Fibroblast of skin of left biceps (primary cell): ENCODE results near the gene TVP23B.
A peak's percentile ranks its signal among the peaks of the same experiment; 100 is the strongest.
"Not testable (repeated sequence)": the region's sequence is repeated elsewhere in the genome, so short reads cannot be mapped to it uniquely, and the experiment has no call there.

Source experiments
- DNase-seq, 2 experiments: peaks; one replicate each; pipeline ENCODE4 v3.0.0-alpha.2; 2013; ENCODE audit warnings: low read depth in 2 of 2

Gene TVP23B

GRCh38 chr17:18780991-18781718 lies at the start of gene TVP23B:
TSS of gene TVP23B (plus strand) at chr17:18781183. CDS start at chr17:18781294, 111 bp downstream.
- peak; percentile 77 to 80 for DNase-seq

GRCh38 chr17:18732438-18732837 lies 48.5 kb upstream of the TVP23B start:
- not testable (repeated sequence) for DNase-seq

- DNase-seq: not testable (repeated sequence)
These were observed 47.6 kb upstream of the TVP23B start for GRCh38 chr17:18733350-18733749.

GRCh38 chr17:18739616-18740391 lies 41.2 kb upstream of the TVP23B start:
- peak; percentile 13 to 15 for DNase-seq

- not testable (repeated sequence) for DNase-seq
These were observed 39.8 kb upstream of the TVP23B start for GRCh38 chr17:18741228-18741627.

- DNase-seq: not testable (repeated sequence)
These were observed 37.1 kb upstream of the TVP23B start, which contains the start of gene FBXW10 for GRCh38 chr17:18743699-18744421. TSS of gene FBXW10 (plus strand) at chr17:18744054. CDS start at chr17:18744245, 191 bp downstream.

GRCh38 chr17:18744726-18745125 lies 36.3 kb upstream of the TVP23B start:
- not testable (repeated sequence) for DNase-seq

- not testable (repeated sequence) for DNase-seq
These were observed 34.4 kb upstream of the TVP23B start for GRCh38 chr17:18746551-18746950.

GRCh38 chr17:18747501-18747900 lies 33.5 kb upstream of the TVP23B start:
- not testable (repeated sequence) for DNase-seq

- peak; percentile 9 for DNase-seq
These were observed 30.7 kb upstream of the TVP23B start for GRCh38 chr17:18750242-18750641.

GRCh38 chr17:18753829-18754409 lies 27.1 kb upstream of the TVP23B start:
- not testable (repeated sequence) for DNase-seq

- not testable (repeated sequence) for DNase-seq
These were observed 25.0 kb upstream of the TVP23B start for GRCh38 chr17:18755969-18756368.

- not testable (repeated sequence) for DNase-seq
These were observed 23.5 kb upstream of the TVP23B start for GRCh38 chr17:18757368-18758044.

- DNase-seq: not testable (repeated sequence)
These were observed 22.6 kb upstream of the TVP23B start for GRCh38 chr17:18758344-18758743.

- not testable (repeated sequence) for DNase-seq
These were observed 20.8 kb upstream of the TVP23B start for GRCh38 chr17:18760221-18760620.

- DNase-seq: not testable (repeated sequence)
These were observed 10.4 kb upstream of the TVP23B start for GRCh38 chr17:18770572-18770971.

- not testable (repeated sequence) for DNase-seq
These were observed 9.9 kb upstream of the TVP23B start for GRCh38 chr17:18771066-18771465.

- DNase-seq: no peak
These were observed 8.5 kb upstream of the TVP23B start for GRCh38 chr17:18772471-18772870.

GRCh38 chr17:18781805-18782204 lies 822 bp downstream of the TVP23B start:
- not testable (repeated sequence) for DNase-seq

GRCh38 chr17:18785933-18786332 lies 5.0 kb downstream of the TVP23B start:
- not testable (repeated sequence) for DNase-seq

GRCh38 chr17:18786890-18787289 lies 5.9 kb downstream of the TVP23B start:
- DNase-seq: not testable (repeated sequence)
